B cell (primary cell): ENCODE results near the gene FAM3D. TPM values are rescaled to one million over a fixed set of nuclear protein-coding genes. Genes with fewer than 3 reads are reported as not detected.

ENCODE experiments used
- ATAC-seq: fragments of 200-7000 bp; cut with Tn5 transposase; one replicate; pipeline ENCODE4 v1.10.0; 2021; ENCODE audit warnings: low read depth, mild to moderate bottlenecking, moderate number of reproducible peaks, moderate library complexity
- CTCF ChIA-PET: fragments of 350-600 bp; sonication (Branson Sonifier 250); formaldehyde crosslinking; loops from one replicate; lab custom pipeline; 2021; ENCODE audit warnings: antibody characterized with exemption, inconsistent platforms; lab: Charles Lee
- POLR2A ChIA-PET: fragments of 350-600 bp; sonication (Branson Sonifier 250); formaldehyde crosslinking; loops from one replicate; lab custom pipeline; 2021; ENCODE audit warnings: antibody characterized with exemption; lab: Charles Lee
- DNase-seq: peaks from one replicate; pipeline ENCODE4 v3.0.0; 2013
- H2AFZ ChIP-seq: 2 replicates; pipeline ENCODE4 v1.6.1; 2012; ENCODE audit warnings: mild to moderate bottlenecking, low read depth, low read length; ENCODE audit not compliant: insufficient read depth, poor library complexity, severe bottlenecking
- H3K27ac ChIP-seq, 2 donors: 1 replicate in 1 of 2; 2 replicates in 1 of 2; pipeline ENCODE4 v1.5.1; 2012 to 2013; ENCODE audit warnings: low read length in 2 of 2, mild to moderate bottlenecking in 2 of 2, moderate library complexity in 1 of 2
- H3K27me3 ChIP-seq, 4 experiments: fragments of 200-600 bp in 1 of 4; sonication (generic) in 1 of 4; replicated peaks in 1 of 4; 1 replicate in 2 of 4; 2 replicates in 2 of 4; pipeline versions ENCODE4 v1.6.1 to v1.7.0; 2013 to 2016; ENCODE audit warnings: low read length in 3 of 4, mild to moderate bottlenecking in 2 of 4, mixed read lengths in 1 of 4, moderate library complexity in 1 of 4; ENCODE audit not compliant: insufficient read depth in 4 of 4, control insufficient read depth in 3 of 4; ENCODE audit errors: control extremely low read depth in 1 of 4
- H3K36me3 ChIP-seq, 2 experiments: replicated peaks in 1 of 2; 1 replicate in 1 of 2; 2 replicates in 1 of 2; pipeline versions ENCODE4 v1.6.1 to v1.7.1; 2013; ENCODE audit warnings: low read length in 1 of 2; ENCODE audit not compliant: insufficient read depth in 2 of 2, control insufficient read depth in 1 of 2; ENCODE audit errors: control extremely low read depth in 1 of 2, extremely low read depth in 1 of 2
- H3K4me1 ChIP-seq, 2 donors: fragments of 200-600 bp in 1 of 2; sonication (generic) in 1 of 2; 1 replicate in 1 of 2; 2 replicates in 1 of 2; pipeline versions ENCODE4 v1.5.1 to v1.6.1; 2013 to 2017; ENCODE audit warnings: low read length in 2 of 2; ENCODE audit not compliant: control insufficient read depth in 2 of 2, insufficient read depth in 2 of 2
- H3K4me2 ChIP-seq: replicated peaks from 2 replicates; pipeline ENCODE3; 2012; ENCODE audit warnings: mild to moderate bottlenecking, low read depth, low read length; ENCODE audit not compliant: poor library complexity, severe bottlenecking
- H3K4me3 ChIP-seq, 5 experiments: fragments of 200-600 bp in 1 of 5; sonication (generic) in 1 of 5; 1 replicate in 3 of 5; 2 replicates in 2 of 5; pipeline versions ENCODE4 v1.5.1 to v1.7.0; 2011 to 2016; ENCODE audit warnings: low read length in 4 of 5, mild to moderate bottlenecking in 4 of 5, low read depth in 2 of 5, control low read depth in 1 of 5, moderate library complexity in 1 of 5; ENCODE audit not compliant: insufficient read depth in 1 of 5; ENCODE audit errors: control extremely low read depth in 1 of 5, extremely low read depth in 1 of 5
- H3K79me2 ChIP-seq: fragments of 200-600 bp; sonication (generic); one replicate; pipeline ENCODE4 v1.6.0; 2016; ENCODE audit warnings: low read length; ENCODE audit not compliant: control insufficient read depth, insufficient read depth
- H3K9ac ChIP-seq: fragments of 200-600 bp; sonication (generic); 2 replicates; pipeline ENCODE4 v1.6.1; 2017; ENCODE audit warnings: mild to moderate bottlenecking, low read length, moderate library complexity
- H3K9me3 ChIP-seq, 3 donors: one replicate each; pipeline versions ENCODE4 v1.6.1 to v1.7.1; 2013; ENCODE audit warnings: low read length in 2 of 3; ENCODE audit not compliant: control insufficient read depth in 2 of 3, insufficient read depth in 1 of 3; ENCODE audit errors: control extremely low read depth in 1 of 3
- H4K20me1 ChIP-seq: 2 replicates; pipeline ENCODE4 v1.6.0; 2012; ENCODE audit warnings: mild to moderate bottlenecking, low read length; ENCODE audit not compliant: insufficient read depth, control insufficient read depth, poor library complexity, severe bottlenecking
- H3K27ac Mint-ChIP-seq: one replicate; pipeline ENCODE4 v1.8.0; 2021; ENCODE audit warnings: mixed read lengths
- H3K27me3 Mint-ChIP-seq: one replicate; pipeline ENCODE4 v1.8.0; 2021; ENCODE audit warnings: mixed read lengths
- H3K4me1 Mint-ChIP-seq: one replicate; pipeline ENCODE4 v1.8.0; 2021; ENCODE audit warnings: mixed read lengths
- H3K4me3 Mint-ChIP-seq: one replicate; pipeline ENCODE4 v1.8.0; 2021; ENCODE audit warnings: mixed read lengths
- H3K9me3 Mint-ChIP-seq: one replicate; pipeline ENCODE4 v1.8.0; 2022; ENCODE audit warnings: mixed read lengths; ENCODE audit not compliant: insufficient read depth
- CTCF ChIP-seq: fragments of 200-600 bp; IDR thresholded peaks from one replicate; pipeline ENCODE4 v1.8.0; 2022; ENCODE audit warnings: antibody characterized with exemption, mild to moderate bottlenecking
- EZH2 ChIP-seq: IDR thresholded peaks from 2 replicates; pipeline ENCODE4 v1.6.1; 2012; ENCODE audit warnings: borderline replicate concordance, low read depth, mild to moderate bottlenecking, moderate library complexity, low read length; ENCODE audit not compliant: insufficient read depth, poor library complexity, severe bottlenecking
- whole genome bisulfite sequencing: methylation state at CpG from one replicate; pipeline ENCODE4 v1.1.5; 2013; ENCODE audit warnings: missing lambda C conversion rate; ENCODE audit not compliant: insufficient coverage; 5-methylcytosine and 5-hydroxymethylcytosine counted together
- intact Hi-C: fragments of 100-400 bp; cut with micrococcal nuclease; formaldehyde crosslinking; loops from one replicate; pipeline ENCODE4 v1.10.0; 2022
- polyA plus RNA-seq: library from polyadenylated mRNA; depleted of rRNA; stranded (reverse); fragments of >200 nt; gene quantifications from 2 replicates; pipeline ENCODE4 v1.2.3, GENCODE V29; 2012
- total RNA-seq, 2 donors: library from RNA; stranded (reverse); fragments of 120-200 nt in 1 of 2; gene quantifications; 1 replicate in 1 of 2; 2 replicates in 1 of 2; pipeline versions ENCODE4 v1.2.3 to v1.2.4, GENCODE V29; 2013 to 2022

FAM3D gene
- total and polyA plus RNA-seq, 2 donors (not counting 1 experiment from before 2014, with no cell fraction given), result not detected

- no peak for ATAC-seq
These were observed 68.7 kb downstream of the FAM3D start for GRCh38 chr3:58597770-58598310.

More at GRCh38 chr3:58597770-58598310, 68.7 kb downstream of the FAM3D start:
- Histone ChIP-seq H3K36me3 (no peaks in the 10 kb centered on the region), H3K9ac (no peak overlapping the region), H4K20me1 (no peaks in the 10 kb centered on the region), H3K27me3 (peaks cover 0 to 3% (median 0%) of the 10 kb centered on the region in 4 experiments), H3K4me2 (no peak overlapping the region), H3K4me1 (no peaks in the 10 kb centered on the region), H2AFZ (no peak overlapping the region), H3K27ac (no peak overlapping the region), H3K9me3 (no peaks in the 10 kb centered on the region), H3K79me2 (no peaks in the 10 kb centered on the region), H3K4me3 (no peak overlapping the region)
- H3K27ac Mint-ChIP-seq, result no peak overlapping the region
- no peak for DNase-seq
- no peaks in the 10 kb centered on the region for H3K9me3 Mint-ChIP-seq
- peaks cover 8% of the 10 kb centered on the region for H3K27me3 Mint-ChIP-seq
- H3K4me3 Mint-ChIP-seq, result no peak overlapping the region
- WGBS, result 94% methylated on average over 6 of the region's 6 CpGs
- TF ChIP-seq EZH2 (no peak), CTCF (no peak)
- intact Hi-C loops, result no loop called here
- no peaks in the 10 kb centered on the region for H3K4me1 Mint-ChIP-seq
- CTCF ChIA-PET, result interaction anchor here (0.5 to 1.1 kb wide), 2 partner anchors 44 to 381 kb away, joined by 3 read pairs; no protein-coding TSS in a partner anchor
- POLR2A ChIA-PET, result no interaction called here
